22Rv1 (cell line): Measurements from ENCODE around the gene DUSP14.

ENCODE experiments used
- CTCF ChIP-seq: fragments of 450-650 bp; IDR thresholded peaks from 2 replicates; pipeline ENCODE4 v1.5.1; 2017; ENCODE audit warnings: mild to moderate bottlenecking
- ZFX ChIP-seq: fragments of 450-650 bp; IDR thresholded peaks from 2 replicates; pipeline ENCODE4 v1.6.1; 2017; ENCODE audit warnings: antibody characterized with exemption, borderline replicate concordance

- TF ChIP-seq CTCF (no peak), ZFX (no peak)
Measured at GRCh38 chr17:37463039-37463438, 26.7 kb upstream of the DUSP14 start.
